Measurements from ENCODE around the gene SORCS1.

- TF ChIP-seq CTCF (optimal IDR thresholded peaks at IDR 0.05 in 1 of 3, IDR thresholded peaks at IDR 0.05 in 1 of 3, conservative IDR thresholded peaks at IDR 0.05 in 1 of 3; ENCODE audit: extremely low read depth in 1 of 3, insufficient read depth in 2 of 3, low read length in 3 of 3) (no peak), EZH2 (IDR thresholded peaks at IDR 0.05; ENCODE audit: low read length) (no peak)
These were observed 503.3 kb downstream of the SORCS1 start for GRCh38 chr10:106661133-106661766.

Measured in keratinocyte (primary cell).